Loucy (cell line): ENCODE results near the gene NRG2.

ENCODE experiments used
- CTCF ChIP-seq: fragments of 200-600 bp; sonication (generic); conservative IDR thresholded peaks from 2 replicates; pipeline ENCODE4 v1.5.1; 2014; ENCODE audit warnings: mild to moderate bottlenecking, antibody characterized with exemption, low read length
- EZH2phosphoT487 ChIP-seq: fragments of 200-600 bp; IDR thresholded peaks from 2 replicates; pipeline ENCODE4 v1.6.1; 2018; ENCODE audit warnings: antibody characterized with exemption, mild to moderate bottlenecking, moderate library complexity, borderline replicate concordance

GRCh38 chr5:139985290-139985689 lies 57.8 kb downstream of the NRG2 start:
- TF ChIP-seq CTCF: no peak
- TF ChIP-seq EZH2phosphoT487: no peak
